HL-60 (cell line): ENCODE results near the gene SMIM31.

Experiments
- CTCF ChIP-seq: IDR thresholded peaks from one replicate; pipeline ENCODE4 v1.5.1; 2011; ENCODE audit warnings: low read length, control low read depth, inconsistent platforms; ENCODE audit not compliant: insufficient read depth
- REST ChIP-seq: IDR thresholded peaks from 2 replicates; pipeline ENCODE4 v1.6.1; 2012; ENCODE audit warnings: low read depth; ENCODE audit not compliant: insufficient replicate concordance

GRCh38 chr4:164802301-164802901 lies 48.5 kb downstream of the SMIM31 start:
- TF ChIP-seq CTCF (no peak), REST (no peak)
